Heart left ventricle (tissue), 13 donors: ENCODE data around the gene BLID.

Source experiments
- CTCF ChIP-seq, 12 donors: fragments of 200-600 bp; sonication (generic) in 4 of 12; IDR thresholded peaks; one replicate each; pipeline versions ENCODE4 v1.5.0 to v1.8.0; 2018 to 2022; ENCODE audit warnings: antibody characterized with exemption in 12 of 12, mild to moderate bottlenecking in 5 of 12
- POLR2A ChIP-seq, 2 donors: fragments of 450-650 bp; IDR thresholded peaks; one replicate each; pipeline ENCODE4 v1.6.1; 2017; ENCODE audit warnings: antibody characterized with exemption in 2 of 2, mild to moderate bottlenecking in 2 of 2, moderate library complexity in 2 of 2
- donor health status: ischemic (EF 13 %, LVEDD 7.1; RV severe dilation, severe dysfunction).
- donor health status: DM: no; HTN: yes; CAD: no.
- donor health status: DM: no; HTN: no; CAD: no.
- donor health status: ischemic (EF 25% LVEDD 6.9; RV normal size, moderate dysfunction).
- donor health status: ischemic (EF 25% LVEDD 5.7; RV mildly dilated, moderate dysfunction).
- donor health status: ischemic (EF 35%, LVEDD 5.7; RV mildly dilated, moderate dysfunction).
- donor health status: nonischemic (EF 11% LVEDD 7.7; RV severe dilation, severe dysfunction).
- donor health status: DM: yes; HTN: yes; CAD: no.
- donor health status: PGD.
- donor health status: ischemic (EF 29% LVEDD 5.4; RV normal size, mild dysfunction).
- donor health status: nonischemic (EF 23%, LVEDD 6.1; RV moderate dilation, normal function).

GRCh38 chr11:122081073-122081472 is 34.9 kb downstream of the BLID start:
- no peak for TF ChIP-seq CTCF (IDR thresholded peaks at IDR 0.05)
- TF ChIP-seq POLR2A (IDR thresholded peaks at IDR 0.05): no peak
